Mucosa of rectum (tissue), 2 donors: Measurements from ENCODE around the gene PRR7.
"Not testable (repeated sequence)": the region's sequence is repeated elsewhere in the genome, so short reads cannot be mapped to it uniquely, and the experiment has no call there.

Source experiments
- H3K27ac ChIP-seq, 2 donors: one replicate each; pipeline ENCODE4 v1.7.0; 2013; ENCODE audit warnings: inconsistent platforms in 2 of 2, low read depth in 2 of 2, low read length in 2 of 2
- H3K27me3 ChIP-seq, 2 donors: one replicate each; pipeline ENCODE4 v1.7.0; 2013; ENCODE audit warnings: low read length in 2 of 2; ENCODE audit not compliant: control insufficient read depth in 2 of 2, insufficient read depth in 2 of 2
- H3K36me3 ChIP-seq, 2 donors: one replicate each; pipeline ENCODE4 v1.7.0; 2013; ENCODE audit warnings: low read length in 2 of 2; ENCODE audit not compliant: control insufficient read depth in 2 of 2, insufficient read depth in 2 of 2
- H3K4me1 ChIP-seq, 2 donors: one replicate each; pipeline ENCODE4 v1.7.0; 2013; ENCODE audit warnings: low read length in 2 of 2, mild to moderate bottlenecking in 1 of 2; ENCODE audit not compliant: control insufficient read depth in 2 of 2, insufficient read depth in 2 of 2
- H3K4me3 ChIP-seq, 2 donors: one replicate each; pipeline ENCODE4 v1.7.0; 2013; ENCODE audit warnings: low read length in 2 of 2
- H3K9ac ChIP-seq, 2 donors: one replicate each; pipeline ENCODE4 v1.7.0; 2013; ENCODE audit warnings: low read length in 2 of 2, low read depth in 1 of 2, mild to moderate bottlenecking in 1 of 2
- H3K9me3 ChIP-seq, 2 donors: one replicate each; pipeline ENCODE4 v1.7.0; 2013; ENCODE audit warnings: low read length in 2 of 2; ENCODE audit not compliant: control insufficient read depth in 2 of 2
- donor health status: healthy.
- donor health status: Normal muscosa, but diverticular disease.

PRR7 gene

DNA sequence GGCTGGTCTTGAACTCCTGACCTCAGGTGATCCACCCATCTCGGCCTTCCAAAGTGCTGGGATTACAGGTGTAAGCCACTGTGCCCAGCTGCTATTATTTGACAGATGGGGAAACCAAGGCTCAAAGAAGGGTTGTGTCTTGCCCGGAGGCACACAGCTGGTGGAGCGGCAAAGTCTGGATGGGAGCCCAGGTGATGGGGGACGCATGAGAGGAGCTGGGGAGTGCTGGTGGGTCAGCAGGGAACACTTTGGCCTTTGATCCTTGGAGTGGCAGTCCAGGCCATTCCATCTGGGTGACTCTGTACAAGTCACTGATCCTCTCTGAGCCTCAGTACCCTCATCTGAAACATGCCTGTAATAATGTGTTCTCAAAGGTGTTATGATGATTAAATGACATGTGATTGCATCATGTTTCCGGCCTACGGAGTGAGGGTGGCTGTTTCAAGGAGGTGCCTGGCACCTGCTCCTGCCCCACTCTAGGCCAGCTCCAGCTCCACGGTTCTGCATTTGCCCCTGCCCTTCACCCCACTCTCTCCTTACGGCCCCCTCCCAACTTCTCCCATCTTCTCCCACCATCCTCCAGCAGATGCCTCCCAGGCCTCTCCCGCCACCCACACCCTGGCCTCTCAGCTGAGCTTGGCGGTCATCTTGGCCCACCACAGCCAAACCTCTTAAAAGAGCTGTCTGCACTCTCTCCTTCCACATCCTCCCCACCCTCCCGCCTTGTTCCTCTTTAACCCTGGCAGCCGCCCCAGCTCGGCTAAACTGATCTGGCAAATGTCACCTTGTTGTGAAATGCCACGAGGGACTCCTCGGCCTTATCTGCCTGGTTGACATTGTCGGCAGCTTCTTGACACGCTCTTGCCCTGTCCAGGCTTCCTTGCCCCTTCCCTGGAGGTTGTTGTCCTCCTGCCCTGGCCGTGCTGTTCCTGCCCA lies 32.4 kb downstream of the PRR7 start:
- Histone ChIP-seq H3K27ac (peak overlapping the region; percentile 43 to 62), H3K4me3 (no peak overlapping the region), H3K27me3 (no peaks in the 10 kb centered on the region), H3K4me1 (peaks cover 3 to 5% of the 10 kb centered on the region in 2 donors), H3K36me3 (peaks cover 3% of the 10 kb centered on the region in 2 donors), H3K9me3 (no peaks in the 10 kb centered on the region), H3K9ac (no peak overlapping the region)

GRCh38 chr5:177479774-177480173 lies 33.2 kb downstream of the PRR7 start:
- H3K9me3 ChIP-seq, result no peaks in the 10 kb centered on the region
- H3K4me3 ChIP-seq, result no peak overlapping the region
- H3K27me3 ChIP-seq, result no peaks in the 10 kb centered on the region
- peaks cover 3 to 5% of the 10 kb centered on the region in 2 donors for H3K4me1 ChIP-seq
- H3K9ac ChIP-seq, result peak overlapping the region in 1 of 2 donors; percentile 13
- H3K27ac ChIP-seq, result peak overlapping the region; percentile 43 to 62
- H3K36me3 ChIP-seq, result peaks cover 3% of the 10 kb centered on the region in 2 donors

DNA sequence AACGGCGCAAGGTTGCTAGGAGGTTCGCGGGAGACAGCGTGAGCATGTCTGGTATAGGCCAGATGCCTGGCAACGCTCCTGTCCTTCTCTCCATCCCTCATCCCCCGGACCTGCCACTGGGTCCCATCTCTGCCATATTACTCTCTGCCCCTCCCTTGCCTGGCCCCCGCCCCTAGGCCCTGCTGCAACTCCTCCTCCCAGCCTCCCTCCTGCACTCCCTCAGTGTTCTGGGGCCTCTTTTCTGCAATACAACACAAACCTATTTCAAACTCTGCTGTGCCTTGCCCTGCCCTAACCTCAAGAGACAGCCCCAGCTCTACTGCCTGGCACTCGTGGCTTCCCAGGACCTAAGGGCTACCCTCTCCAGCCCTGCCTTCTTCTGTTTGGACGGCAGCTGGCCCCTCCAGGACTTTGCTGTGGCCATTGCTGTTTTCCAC lies 35.8 kb downstream of the PRR7 start:
- Histone ChIP-seq H3K9ac (no peak overlapping the region), H3K27me3 (no peaks in the 10 kb centered on the region), H3K4me3 (no peak overlapping the region), H3K27ac (no peak overlapping the region), H3K36me3 (peaks cover 6 to 8% of the 10 kb centered on the region in 2 donors), H3K4me1 (peaks cover 3 to 5% of the 10 kb centered on the region in 2 donors), H3K9me3 (no peaks in the 10 kb centered on the region)

DNA sequence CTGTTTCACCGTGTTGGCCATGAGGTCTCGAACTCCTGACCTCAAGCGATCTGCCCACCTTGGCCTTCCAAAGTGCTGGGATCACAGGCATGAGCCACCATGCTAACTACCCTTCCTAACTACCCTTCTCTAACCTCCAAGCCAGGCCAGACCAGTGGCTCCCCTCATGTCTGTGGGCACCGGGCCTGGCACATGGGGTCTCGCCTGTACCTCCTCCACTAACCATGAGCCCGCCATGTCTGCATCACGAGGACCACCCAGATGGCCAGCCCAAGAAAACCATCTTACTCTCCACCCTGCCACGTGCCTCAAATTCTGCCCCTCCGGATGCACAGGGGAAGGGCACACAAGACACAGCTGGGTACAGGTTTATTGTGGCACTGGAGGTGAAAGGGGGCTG lies 36.4 kb downstream of the PRR7 start:
- H3K9ac ChIP-seq, result no peak overlapping the region
- peaks cover 3 to 5% of the 10 kb centered on the region in 2 donors for H3K4me1 ChIP-seq
- H3K36me3 ChIP-seq, result peaks cover 6 to 13% of the 10 kb centered on the region in 2 donors
- no peaks in the 10 kb centered on the region for H3K27me3 ChIP-seq
- H3K27ac ChIP-seq, result no peak overlapping the region
- H3K9me3 ChIP-seq, result no peaks in the 10 kb centered on the region
- no peak overlapping the region for H3K4me3 ChIP-seq

DNA sequence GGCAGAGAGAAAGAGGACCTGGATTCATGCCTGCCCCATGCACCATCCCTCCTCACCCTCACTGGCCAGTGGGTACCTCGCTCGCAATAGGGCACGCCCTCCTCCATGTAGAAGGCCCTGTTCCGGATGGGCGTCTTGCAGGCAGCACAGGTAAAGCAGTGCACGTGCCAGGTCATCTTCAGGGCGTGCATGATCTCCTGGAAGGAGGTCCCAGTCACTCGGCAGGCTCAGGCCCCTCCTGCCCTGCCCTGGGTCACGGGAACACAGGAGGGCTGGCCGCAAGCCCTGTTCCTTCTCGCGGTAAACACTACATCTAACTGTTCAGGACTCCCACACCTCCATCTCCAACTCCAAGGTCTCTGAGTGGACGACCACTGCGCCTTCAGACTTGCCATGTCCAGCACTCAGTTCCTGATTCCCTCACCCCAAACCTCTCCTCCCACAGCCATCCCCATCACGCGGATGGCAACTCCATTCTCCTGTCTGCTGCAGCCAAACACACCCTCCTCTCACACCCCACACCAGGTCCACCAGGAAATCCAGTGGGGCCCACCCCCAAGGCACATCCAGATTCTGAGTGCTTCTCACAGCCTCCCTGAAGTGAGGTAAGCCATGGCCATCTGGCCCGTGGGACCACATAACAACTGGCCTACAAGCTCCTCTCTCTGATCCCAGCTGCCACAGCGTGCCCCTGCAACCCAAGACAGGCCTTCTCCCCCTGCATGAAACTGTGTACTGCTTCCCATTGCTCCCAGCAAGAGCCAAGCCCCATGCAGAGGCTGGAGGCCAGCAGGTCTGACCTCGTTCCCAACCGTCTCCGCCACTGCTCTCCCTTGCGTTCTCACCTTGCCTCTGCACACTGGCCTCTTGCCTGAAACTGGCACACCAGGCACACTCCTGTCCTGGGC lies 37.6 kb downstream of the PRR7 start:
- H3K4me1 ChIP-seq, result peaks cover 0 to 3% of the 10 kb centered on the region in 2 donors
- no peak overlapping the region for H3K4me3 ChIP-seq
- H3K9ac ChIP-seq, result no peak overlapping the region
- no peaks in the 10 kb centered on the region for H3K9me3 ChIP-seq
- H3K27ac ChIP-seq, result no peak overlapping the region
- peaks cover 7 to 17% of the 10 kb centered on the region in 2 donors for H3K36me3 ChIP-seq
- no peaks in the 10 kb centered on the region for H3K27me3 ChIP-seq

DNA sequence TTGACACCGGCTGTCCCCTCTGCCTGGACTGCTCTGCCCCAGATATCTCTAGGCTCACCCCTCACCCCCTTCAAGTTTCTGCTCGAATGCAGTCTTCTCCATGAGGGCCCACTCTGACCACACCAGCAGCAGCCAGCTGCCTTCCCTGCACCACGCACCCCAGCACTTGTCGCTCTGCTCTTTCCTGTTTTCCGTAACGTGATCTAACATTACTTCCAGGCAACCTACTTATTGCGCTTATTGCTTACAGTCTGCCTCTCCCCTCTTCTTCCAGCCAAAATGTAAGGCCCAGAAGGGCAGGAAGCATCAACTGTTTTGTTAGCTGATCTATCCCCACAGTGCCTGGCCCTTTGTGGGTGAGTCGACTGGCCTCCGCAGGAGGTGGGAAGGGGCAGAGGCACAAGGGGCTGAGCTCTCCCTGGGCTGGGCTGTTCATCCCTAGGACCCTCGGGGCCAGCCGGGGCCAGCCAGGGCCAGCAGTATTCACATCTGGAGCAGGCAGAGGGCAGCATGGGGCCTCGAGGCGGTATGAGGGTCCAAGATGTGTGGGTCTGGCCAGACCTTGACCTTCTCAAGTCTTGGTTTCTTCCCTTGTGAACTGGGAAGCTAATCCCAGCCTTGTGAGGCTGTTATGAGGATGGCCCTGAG lies 38.4 kb downstream of the PRR7 start:
- no peak overlapping the region for H3K27ac ChIP-seq
- H3K36me3 ChIP-seq, result peaks cover 8 to 17% of the 10 kb centered on the region in 2 donors
- no peak overlapping the region for H3K9ac ChIP-seq
- no peaks in the 10 kb centered on the region for H3K4me1 ChIP-seq
- no peaks in the 10 kb centered on the region for H3K9me3 ChIP-seq
- H3K27me3 ChIP-seq, result no peaks in the 10 kb centered on the region
- no peak overlapping the region for H3K4me3 ChIP-seq

DNA sequence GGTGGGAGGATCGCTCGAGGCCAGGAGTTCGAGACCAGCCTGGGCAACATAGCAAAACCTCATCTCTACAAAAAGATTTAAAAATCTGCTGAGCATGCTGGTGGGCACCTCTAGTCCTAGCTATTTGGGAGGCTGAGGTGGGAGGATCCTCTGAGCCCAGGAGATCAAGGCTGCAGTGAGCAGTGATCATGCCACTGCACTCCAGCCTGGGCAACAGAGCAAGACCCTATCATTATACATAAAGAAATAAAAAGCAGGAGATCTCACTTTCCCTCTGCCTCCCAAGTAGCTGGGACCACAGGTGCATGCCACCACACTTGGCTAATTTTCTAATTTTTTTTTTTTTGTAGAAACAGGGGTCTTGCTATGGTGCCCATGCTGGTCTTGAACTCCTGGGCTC lies 39.1 kb downstream of the PRR7 start:
- H3K36me3 ChIP-seq, result peaks cover 8 to 17% of the 10 kb centered on the region in 2 donors
- not testable (repeated sequence) for H3K9ac ChIP-seq, H3K27ac ChIP-seq

GRCh38 chr5:177486256-177486655 lies 39.6 kb downstream of the PRR7 start:
- Histone ChIP-seq H3K9me3 (no peaks in the 10 kb centered on the region), H3K9ac (no peak overlapping the region), H3K27me3 (no peaks in the 10 kb centered on the region), H3K27ac (no peak overlapping the region), H3K36me3 (peaks cover 8 to 17% of the 10 kb centered on the region in 2 donors), H3K4me1 (no peaks in the 10 kb centered on the region), H3K4me3 (no peak overlapping the region)

More for the DNA sequence above, 39.1 kb downstream of the PRR7 start:
- H3K4me3 ChIP-seq, H3K9me3 ChIP-seq, H3K27me3 ChIP-seq, H3K4me1 ChIP-seq: not testable (repeated sequence)

- Histone ChIP-seq H3K27ac (no peak overlapping the region), H3K4me1 (no peaks in the 10 kb centered on the region), H3K36me3 (peaks cover 8 to 17% of the 10 kb centered on the region in 2 donors)
These were observed 40.5 kb downstream of the PRR7 start for GRCh38 chr5:177487144-177487543.

More at GRCh38 chr5:177487144-177487543, 40.5 kb downstream of the PRR7 start:
- no peak overlapping the region for H3K9ac ChIP-seq
- H3K4me3 ChIP-seq, result no peak overlapping the region
- H3K27me3 ChIP-seq, result no peaks in the 10 kb centered on the region
- H3K9me3 ChIP-seq, result no peaks in the 10 kb centered on the region
